GM21515 (cell line): ENCODE data around the gene PGAM2.
"Not testable (repeated sequence)": the region's sequence is repeated elsewhere in the genome, so short reads cannot be mapped to it uniquely, and the experiment has no call there.

ENCODE experiments used
- ATAC-seq: cut with Tn5 transposase; IDR thresholded peaks from one replicate; pipeline ENCODE4 v1.9.1; 2021; ENCODE audit not compliant: unreplicated experiment

The PGAM2 gene

GRCh38 chr7:44033971-44034844 lies 31.2 kb downstream of the PGAM2 start:
- not testable (repeated sequence) for ATAC-seq

DNA sequence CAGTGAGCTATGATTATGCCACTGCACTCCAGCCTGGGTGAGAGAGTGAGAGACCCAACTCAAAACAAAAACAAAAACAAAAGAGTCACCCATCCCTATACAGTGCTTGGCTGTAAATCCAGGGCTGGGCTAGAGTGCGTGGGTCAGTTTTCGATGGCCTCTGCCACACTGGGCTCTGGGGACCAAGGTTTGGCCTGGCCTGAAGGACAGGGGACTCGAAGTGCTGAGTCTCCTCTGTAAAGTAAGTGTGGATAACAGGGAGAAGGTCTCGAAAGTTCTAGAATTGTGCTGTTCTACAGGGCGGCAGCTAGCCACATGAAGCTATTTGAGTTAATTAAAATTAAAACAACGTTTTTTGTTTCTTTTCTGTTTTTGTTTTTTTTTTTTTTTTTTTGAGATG lies 33.3 kb downstream of the PGAM2 start:
- not testable (repeated sequence) for ATAC-seq

DNA sequence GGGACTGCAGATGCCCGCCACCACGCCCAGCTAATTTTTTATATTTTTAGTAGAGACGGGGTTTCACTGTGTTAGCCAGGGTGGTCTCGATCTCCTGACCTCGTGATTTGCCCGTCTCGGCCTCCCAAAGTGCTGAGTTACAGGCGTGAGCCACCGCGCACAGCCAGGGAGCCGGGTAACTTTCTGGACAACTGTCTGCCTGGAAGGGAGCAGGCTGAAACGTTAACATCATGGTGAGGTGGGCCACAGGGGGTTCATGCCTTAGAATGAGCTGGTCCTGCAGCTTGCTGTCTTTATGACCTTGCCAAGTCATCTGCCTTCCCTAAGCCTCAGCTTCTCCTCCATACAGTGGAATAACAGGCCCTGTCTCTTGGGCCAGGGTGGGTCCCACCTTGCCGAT lies 34.0 kb downstream of the PGAM2 start:
- ATAC-seq: not testable (repeated sequence)

GRCh38 chr7:44030029-44030428 lies 35.3 kb downstream of the PGAM2 start:
- not testable (repeated sequence) for ATAC-seq

- not testable (repeated sequence) for ATAC-seq
These were observed 35.9 kb downstream of the PGAM2 start for GRCh38 chr7:44029433-44029832.

GRCh38 chr7:44022796-44023467 lies 42.4 kb downstream of the PGAM2 start:
- ATAC-seq: not testable (repeated sequence)

DNA sequence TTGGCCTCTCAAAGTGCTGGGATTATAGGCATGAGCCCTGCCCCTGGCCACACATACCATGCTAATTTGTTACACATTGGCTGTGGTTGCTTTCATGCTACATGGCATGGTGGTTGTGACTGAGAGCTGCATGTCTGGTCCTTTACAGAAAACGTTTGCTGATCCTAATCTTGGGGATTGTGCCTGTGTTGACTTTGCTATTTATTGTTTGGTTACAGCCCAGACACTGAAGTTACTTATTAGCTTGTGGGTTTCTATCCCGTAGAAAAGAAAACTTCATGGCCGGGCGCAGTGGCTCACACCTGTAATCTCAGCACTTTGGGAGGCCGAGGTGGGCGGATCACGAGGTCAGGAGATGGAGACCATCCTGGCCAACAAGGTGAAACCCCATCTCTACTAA lies 43.3 kb downstream of the PGAM2 start:
- not testable (repeated sequence) for ATAC-seq

- not testable (repeated sequence) for ATAC-seq
These were observed 45.5 kb downstream of the PGAM2 start for GRCh38 chr7:44019825-44020224.

- ATAC-seq: peak; percentile 90
These were observed 46.2 kb downstream of the PGAM2 start for GRCh38 chr7:44018857-44019807.

DNA sequence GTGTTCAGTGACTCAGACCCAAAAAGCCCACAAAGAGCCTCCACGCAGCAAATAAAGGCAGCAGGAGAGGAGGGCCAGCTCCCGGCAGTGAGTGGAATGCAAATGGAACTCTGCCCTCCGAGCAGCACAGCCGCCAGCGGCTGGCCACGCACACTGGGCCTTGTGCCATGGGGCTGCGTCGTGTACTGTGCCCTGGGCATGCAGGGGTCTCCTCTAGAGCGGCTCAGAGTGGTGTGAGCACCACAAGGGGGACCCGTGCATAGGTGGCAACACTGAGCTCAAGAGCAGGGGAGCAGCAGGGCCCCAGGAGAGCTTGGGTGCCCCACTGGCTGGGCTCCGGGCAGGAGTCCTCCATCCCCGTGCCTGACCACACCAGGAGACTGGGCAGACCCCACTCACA lies 50.3 kb downstream of the PGAM2 start:
- ATAC-seq: not testable (repeated sequence)
